GM21528 (cell line): ENCODE measurements around the gene NT5C1B.

Experiments used
- ATAC-seq: cut with Tn5 transposase; IDR thresholded peaks from one replicate; pipeline ENCODE4 v1.9.1; 2021; ENCODE audit warnings: mild to moderate bottlenecking, moderate library complexity; ENCODE audit not compliant: unreplicated experiment, low FRiP score

Gene NT5C1B

GRCh38 chr2:18518116-18519111 is 71.0 kb downstream of the NT5C1B start:
- ATAC-seq, result no peak

DNA sequence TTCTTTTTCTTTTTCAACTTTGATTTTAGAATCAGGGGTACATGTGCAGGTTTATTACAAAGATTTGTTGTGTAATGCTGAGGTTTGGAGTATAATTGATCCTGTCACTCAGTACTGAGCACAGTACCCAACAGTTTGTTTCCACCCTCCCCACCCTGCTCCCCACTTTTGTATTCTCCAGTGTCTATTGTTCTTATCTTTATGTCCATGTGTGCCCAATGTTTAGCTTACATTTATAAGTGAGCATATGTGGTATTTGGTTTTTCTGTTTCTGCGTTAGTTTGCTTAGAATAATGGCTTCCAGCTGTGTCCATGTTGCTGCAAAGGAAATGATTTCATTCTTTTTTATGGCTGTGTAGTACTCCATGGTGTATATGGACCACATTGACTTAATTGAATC is 72.0 kb downstream of the NT5C1B start:
- ATAC-seq, result no peak

DNA sequence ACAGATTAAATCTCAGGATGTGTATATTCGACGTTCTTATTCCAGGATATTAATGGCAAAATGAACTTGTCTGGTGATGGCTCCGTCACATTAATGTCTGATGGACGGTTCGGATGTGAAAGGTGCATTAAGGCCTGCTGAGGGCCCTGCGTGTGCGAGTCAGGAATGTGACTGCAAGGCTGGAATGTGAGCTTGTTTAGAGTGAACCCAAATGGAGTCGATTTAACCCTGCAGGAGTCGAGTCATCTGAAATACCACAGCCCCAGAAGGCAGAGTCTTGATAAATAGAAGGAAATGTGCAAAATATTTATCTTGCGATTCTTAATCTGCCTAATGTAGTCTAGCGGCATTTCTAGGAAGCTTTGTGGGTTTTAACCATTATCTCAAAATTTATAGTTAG is 73.3 kb downstream of the NT5C1B start:
- no peak for ATAC-seq

DNA sequence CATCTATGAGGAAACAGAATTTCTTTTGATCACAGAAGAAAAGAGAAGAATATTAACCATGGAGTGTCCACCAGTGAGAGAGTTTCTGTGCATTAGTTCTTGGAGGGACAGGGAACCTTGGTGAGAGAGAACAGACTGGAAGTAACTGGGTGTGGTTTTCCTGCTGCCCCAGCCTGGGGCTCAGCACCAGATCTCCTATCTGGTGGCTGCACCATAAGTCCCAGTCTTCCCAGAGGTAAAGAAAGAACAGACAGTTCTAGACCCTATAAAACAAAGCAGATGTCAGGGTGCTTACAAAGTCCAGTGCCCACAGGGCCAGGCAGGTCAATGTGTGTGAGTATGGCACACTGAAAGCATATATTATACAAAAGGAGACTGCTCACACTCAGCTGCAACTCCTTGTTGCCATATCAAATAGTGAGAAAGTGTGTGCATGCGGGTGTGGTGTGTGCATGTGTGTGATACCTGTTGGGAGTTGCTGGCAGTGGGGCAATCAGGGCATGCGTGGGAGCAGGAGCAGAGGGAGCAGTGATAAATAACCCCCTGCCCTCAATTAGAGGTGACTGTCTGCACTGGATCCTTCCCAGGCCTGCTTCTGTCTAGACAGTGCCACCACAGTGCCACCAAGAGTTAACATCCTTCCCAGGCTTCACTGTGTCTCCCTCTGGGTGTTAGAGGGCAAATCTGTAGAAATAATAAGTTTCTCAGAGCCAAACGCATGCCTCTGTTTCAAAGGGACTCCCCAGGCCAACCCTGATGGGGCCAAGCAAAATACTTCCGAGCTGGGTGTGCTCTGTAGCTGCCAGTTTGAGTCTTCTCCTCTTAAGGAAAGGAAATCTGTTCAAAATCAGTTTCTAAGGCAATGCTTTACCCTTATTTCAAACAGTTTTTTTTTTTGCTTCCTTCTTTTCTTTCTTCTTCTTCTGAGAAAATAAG is 74.6 kb downstream of the NT5C1B start:
- no peak for ATAC-seq
